Measurements from ENCODE around the gene UBAP1L.

The UBAP1L gene

GRCh38 chr15:65048241-65048640 is 66.8 kb downstream of the UBAP1L start:
- no peak for TF ChIP-seq CEBPB (IDR thresholded peaks at IDR 0.05)

GRCh38 chr15:65044724-65045481 is 70.1 kb downstream of the UBAP1L start, which contains the start of gene SLC51B:
TSS of gene SLC51B (plus strand) at chr15:65045387. CDS start at chr15:65050005, 4,618 bp downstream.
- TF ChIP-seq EGR1 (IDR thresholded peaks at IDR 0.05) (no peak), TEAD4 (IDR thresholded peaks at IDR 0.05) (no peak), REST (IDR thresholded peaks at IDR 0.05; ENCODE audit: low read depth) (no peak), ZBTB7A (IDR thresholded peaks at IDR 0.05; ENCODE audit: low read depth) (no peak), TAF1 (IDR thresholded peaks at IDR 0.05; ENCODE audit: low read depth) (no peak), RAD21 (IDR thresholded peaks at IDR 0.05; ENCODE audit: low read depth) (no peak), USF1 (IDR thresholded peaks at IDR 0.05) (no peak), NFIC (IDR thresholded peaks at IDR 0.05) (no peak), MAX (IDR thresholded peaks at IDR 0.05) (no peak), EP300 (IDR thresholded peaks at IDR 0.05; ENCODE audit: borderline replicate concordance) (no peak), TCF12 (IDR thresholded peaks at IDR 0.05; ENCODE audit: low read depth) (no peak)

GRCh38 chr15:65042776-65043327 is 72.1 kb downstream of the UBAP1L start:
- no peak for TF ChIP-seq CEBPB (IDR thresholded peaks at IDR 0.05)
- TF ChIP-seq EGR1 (IDR thresholded peaks at IDR 0.05), result no peak
- TF ChIP-seq REST (IDR thresholded peaks at IDR 0.05; ENCODE audit: low read depth), result no peak
- no peak for TF ChIP-seq EP300 (IDR thresholded peaks at IDR 0.05; ENCODE audit: borderline replicate concordance)
- no peak for TF ChIP-seq YY1 (IDR thresholded peaks at IDR 0.05; ENCODE audit: low read depth)
- TF ChIP-seq CREB1 (IDR thresholded peaks at IDR 0.05; ENCODE audit: low read depth), result no peak
- no peak for TF ChIP-seq FOXM1 (IDR thresholded peaks at IDR 0.05; ENCODE audit: borderline replicate concordance, low read depth)
- no peak for TF ChIP-seq TEAD4 (IDR thresholded peaks at IDR 0.05)
- TF ChIP-seq TCF12 (IDR thresholded peaks at IDR 0.05; ENCODE audit: low read depth), result no peak
- TF ChIP-seq RAD21 (IDR thresholded peaks at IDR 0.05; ENCODE audit: low read depth), result no peak
